GM23338 (cell line): ENCODE measurements around the gene DIP2B.

ENCODE experiments used
- CREB1 ChIP-seq: fragments of 250-450 bp; sonication (Bioruptor Pico); IDR thresholded peaks from 2 replicates; pipeline ENCODE4 v1.5.0; 2020; ENCODE audit warnings: low read depth, mild to moderate bottlenecking, moderate library complexity
- EZH2 ChIP-seq: fragments of 200-600 bp; sonication (generic); IDR thresholded peaks from one replicate; pipeline ENCODE4 v1.8.0; 2017; ENCODE audit warnings: antibody characterized with exemption, mild to moderate bottlenecking, low read depth; ENCODE audit not compliant: unreplicated experiment
- EZH2phosphoT487 ChIP-seq: fragments of 200-600 bp; sonication (generic); IDR thresholded peaks from one replicate; pipeline ENCODE4 v1.8.1; 2018; ENCODE audit warnings: antibody characterized with exemption; ENCODE audit not compliant: unreplicated experiment
- JUNB ChIP-seq: IDR thresholded peaks from one replicate; pipeline ENCODE4 v1.6.1; 2016; ENCODE audit warnings: antibody characterized with exemption; ENCODE audit not compliant: unreplicated experiment
- POLR2AphosphoS5 ChIP-seq: IDR thresholded peaks from 2 replicates; pipeline ENCODE4 v1.6.1; 2016; ENCODE audit warnings: antibody characterized with exemption, low read depth
- ZNF114 ChIP-seq: fragments of 250-450 bp; sonication (Bioruptor Pico); IDR thresholded peaks from 2 replicates; pipeline ENCODE4 v1.5.0; 2020; ENCODE audit warnings: mild to moderate bottlenecking, moderate library complexity
- ZNF331 ChIP-seq: fragments of 250-450 bp; sonication (Bioruptor Pico); IDR thresholded peaks from 2 replicates; pipeline ENCODE4 v1.5.0; 2020; ENCODE audit warnings: low read depth, mild to moderate bottlenecking, moderate library complexity
- TF ChIP-seq, protein P1 (sequence below), 2 experiments: fragments of 200-600 bp in 1 of 2; sonication (generic) in 1 of 2; conservative IDR thresholded peaks; 2 replicates each; pipeline versions ENCODE4 v1.5.1 to v1.6.1; 2016 to 2017; ENCODE audit warnings: antibody characterized with exemption in 2 of 2, low read depth in 2 of 2, mild to moderate bottlenecking in 2 of 2, moderate library complexity in 1 of 2
- TF ChIP-seq, protein P2 (sequence below): IDR thresholded peaks from one replicate; pipeline ENCODE4 v1.6.1; 2018; ENCODE audit warnings: antibody characterized with exemption; ENCODE audit not compliant: unreplicated experiment
- TF ChIP-seq, protein P3 (sequence below): IDR thresholded peaks from 2 replicates; pipeline ENCODE4 v1.6.1; 2016; ENCODE audit warnings: antibody characterized with exemption

DNA sequence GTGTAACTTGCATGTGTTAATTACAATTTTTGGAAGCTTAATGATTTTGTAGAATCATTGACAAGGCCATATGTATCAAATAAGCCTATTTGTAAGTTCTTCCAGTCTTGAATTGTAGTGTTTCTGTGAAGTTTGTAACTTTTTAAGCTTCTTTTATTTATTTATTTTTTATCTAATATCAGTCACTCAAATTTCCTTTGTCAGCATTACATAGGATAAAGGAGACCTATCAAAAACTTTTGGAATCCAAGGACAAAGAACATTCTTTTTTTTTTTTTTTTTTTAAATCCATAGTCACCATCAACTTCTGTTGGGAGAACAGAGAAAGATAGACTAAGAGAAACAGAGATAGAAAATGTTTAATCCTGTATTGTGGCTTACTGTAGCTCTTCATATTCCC, 36.4 kb downstream of the DIP2B start:
- TF ChIP-seq EZH2phosphoT487 (no peak), POLR2AphosphoS5 (no peak), JUNB (no peak), EZH2 (no peak), ZNF114 (CRISPR knock-in tag) (no peak), CREB1 (CRISPR knock-in tag) (no peak), ZNF331 (no peak)
- TF ChIP-seq, protein P1, sequence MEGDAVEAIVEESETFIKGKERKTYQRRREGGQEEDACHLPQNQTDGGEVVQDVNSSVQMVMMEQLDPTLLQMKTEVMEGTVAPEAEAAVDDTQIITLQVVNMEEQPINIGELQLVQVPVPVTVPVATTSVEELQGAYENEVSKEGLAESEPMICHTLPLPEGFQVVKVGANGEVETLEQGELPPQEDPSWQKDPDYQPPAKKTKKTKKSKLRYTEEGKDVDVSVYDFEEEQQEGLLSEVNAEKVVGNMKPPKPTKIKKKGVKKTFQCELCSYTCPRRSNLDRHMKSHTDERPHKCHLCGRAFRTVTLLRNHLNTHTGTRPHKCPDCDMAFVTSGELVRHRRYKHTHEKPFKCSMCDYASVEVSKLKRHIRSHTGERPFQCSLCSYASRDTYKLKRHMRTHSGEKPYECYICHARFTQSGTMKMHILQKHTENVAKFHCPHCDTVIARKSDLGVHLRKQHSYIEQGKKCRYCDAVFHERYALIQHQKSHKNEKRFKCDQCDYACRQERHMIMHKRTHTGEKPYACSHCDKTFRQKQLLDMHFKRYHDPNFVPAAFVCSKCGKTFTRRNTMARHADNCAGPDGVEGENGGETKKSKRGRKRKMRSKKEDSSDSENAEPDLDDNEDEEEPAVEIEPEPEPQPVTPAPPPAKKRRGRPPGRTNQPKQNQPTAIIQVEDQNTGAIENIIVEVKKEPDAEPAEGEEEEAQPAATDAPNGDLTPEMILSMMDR (conservative IDR thresholded peaks at IDR 0.05; ENCODE audit: low read depth in 2 of 2), result no peak
- TF ChIP-seq, protein P2, sequence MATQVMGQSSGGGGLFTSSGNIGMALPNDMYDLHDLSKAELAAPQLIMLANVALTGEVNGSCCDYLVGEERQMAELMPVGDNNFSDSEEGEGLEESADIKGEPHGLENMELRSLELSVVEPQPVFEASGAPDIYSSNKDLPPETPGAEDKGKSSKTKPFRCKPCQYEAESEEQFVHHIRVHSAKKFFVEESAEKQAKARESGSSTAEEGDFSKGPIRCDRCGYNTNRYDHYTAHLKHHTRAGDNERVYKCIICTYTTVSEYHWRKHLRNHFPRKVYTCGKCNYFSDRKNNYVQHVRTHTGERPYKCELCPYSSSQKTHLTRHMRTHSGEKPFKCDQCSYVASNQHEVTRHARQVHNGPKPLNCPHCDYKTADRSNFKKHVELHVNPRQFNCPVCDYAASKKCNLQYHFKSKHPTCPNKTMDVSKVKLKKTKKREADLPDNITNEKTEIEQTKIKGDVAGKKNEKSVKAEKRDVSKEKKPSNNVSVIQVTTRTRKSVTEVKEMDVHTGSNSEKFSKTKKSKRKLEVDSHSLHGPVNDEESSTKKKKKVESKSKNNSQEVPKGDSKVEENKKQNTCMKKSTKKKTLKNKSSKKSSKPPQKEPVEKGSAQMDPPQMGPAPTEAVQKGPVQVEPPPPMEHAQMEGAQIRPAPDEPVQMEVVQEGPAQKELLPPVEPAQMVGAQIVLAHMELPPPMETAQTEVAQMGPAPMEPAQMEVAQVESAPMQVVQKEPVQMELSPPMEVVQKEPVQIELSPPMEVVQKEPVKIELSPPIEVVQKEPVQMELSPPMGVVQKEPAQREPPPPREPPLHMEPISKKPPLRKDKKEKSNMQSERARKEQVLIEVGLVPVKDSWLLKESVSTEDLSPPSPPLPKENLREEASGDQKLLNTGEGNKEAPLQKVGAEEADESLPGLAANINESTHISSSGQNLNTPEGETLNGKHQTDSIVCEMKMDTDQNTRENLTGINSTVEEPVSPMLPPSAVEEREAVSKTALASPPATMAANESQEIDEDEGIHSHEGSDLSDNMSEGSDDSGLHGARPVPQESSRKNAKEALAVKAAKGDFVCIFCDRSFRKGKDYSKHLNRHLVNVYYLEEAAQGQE, result no peak
- TF ChIP-seq, protein P3, sequence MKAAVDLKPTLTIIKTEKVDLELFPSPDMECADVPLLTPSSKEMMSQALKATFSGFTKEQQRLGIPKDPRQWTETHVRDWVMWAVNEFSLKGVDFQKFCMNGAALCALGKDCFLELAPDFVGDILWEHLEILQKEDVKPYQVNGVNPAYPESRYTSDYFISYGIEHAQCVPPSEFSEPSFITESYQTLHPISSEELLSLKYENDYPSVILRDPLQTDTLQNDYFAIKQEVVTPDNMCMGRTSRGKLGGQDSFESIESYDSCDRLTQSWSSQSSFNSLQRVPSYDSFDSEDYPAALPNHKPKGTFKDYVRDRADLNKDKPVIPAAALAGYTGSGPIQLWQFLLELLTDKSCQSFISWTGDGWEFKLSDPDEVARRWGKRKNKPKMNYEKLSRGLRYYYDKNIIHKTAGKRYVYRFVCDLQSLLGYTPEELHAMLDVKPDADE, result no peak
